Keratinocyte (primary cell): ENCODE data around the gene ZDHHC7. TPM values are rescaled to one million over a fixed set of nuclear protein-coding genes. Genes with fewer than 3 reads are reported as not detected.
A peak's percentile ranks its signal among the peaks of the same experiment; 100 is the strongest.

Source experiments
- DNase-seq: peaks from one replicate; pipeline ENCODE4 v3.0.0-alpha.2; 2011; ENCODE audit warnings: low read depth, missing footprints, low spot score
- FAIRE-seq: peaks from 2 replicates; lab custom pipeline; 2011; peaks lifted over from hg19 to GRCh38; lab: Jason Lieb, UNC
- H2AFZ ChIP-seq: 2 replicates; pipeline ENCODE4 v1.6.0; 2012; ENCODE audit warnings: low read length, control low read depth, inconsistent platforms; ENCODE audit not compliant: control insufficient read depth
- H3K27ac ChIP-seq: 2 replicates; pipeline ENCODE4 v1.5.1; 2011; ENCODE audit warnings: low read length; ENCODE audit not compliant: control insufficient read depth, insufficient read depth
- H3K27me3 ChIP-seq: 3 replicates; pipeline ENCODE4 v1.6.0; 2011; ENCODE audit warnings: low read length; ENCODE audit not compliant: control insufficient read depth, insufficient read depth; ENCODE audit errors: extremely low read depth
- H3K36me3 ChIP-seq, 2 experiments: 2 replicates in 1 of 2; 3 replicates in 1 of 2; pipeline ENCODE4 v1.5.1; 2011; ENCODE audit warnings: low read length in 2 of 2, mild to moderate bottlenecking in 1 of 2; ENCODE audit not compliant: control insufficient read depth in 2 of 2, insufficient read depth in 2 of 2; ENCODE audit errors: extremely low read depth in 1 of 2
- H3K4me1 ChIP-seq: 3 replicates; pipeline ENCODE4 v1.5.1; 2011; ENCODE audit warnings: low read length; ENCODE audit not compliant: control insufficient read depth, insufficient read depth; ENCODE audit errors: extremely low read depth
- H3K4me2 ChIP-seq: 3 replicates; pipeline ENCODE4 v1.6.0; 2011; ENCODE audit warnings: low read depth, low read length; ENCODE audit not compliant: control insufficient read depth, insufficient read depth; ENCODE audit errors: extremely low read depth
- H3K4me3 ChIP-seq, 3 experiments: fragments of 200-600 bp in 1 of 3; sonication (generic) in 1 of 3; 2 replicates in 2 of 3; 3 replicates in 1 of 3; pipeline ENCODE4 v1.5.1; 2011 to 2016; ENCODE audit warnings: low read length in 3 of 3, mild to moderate bottlenecking in 3 of 3, control low read depth in 2 of 3, inconsistent platforms in 1 of 3, low read depth in 1 of 3, mixed read lengths in 1 of 3, mixed run types in 1 of 3, moderate library complexity in 1 of 3; ENCODE audit not compliant: control insufficient read depth in 2 of 3, insufficient read depth in 2 of 3; ENCODE audit errors: extremely low read depth in 1 of 3
- H3K79me2 ChIP-seq: 2 replicates; pipeline ENCODE4 v1.6.0; 2012; ENCODE audit warnings: low read length; ENCODE audit not compliant: control insufficient read depth, insufficient read depth
- H3K9ac ChIP-seq: 3 replicates; pipeline ENCODE4 v1.6.0; 2011; ENCODE audit warnings: low read length; ENCODE audit not compliant: control insufficient read depth, insufficient read depth; ENCODE audit errors: extremely low read depth
- H3K9me1 ChIP-seq: 3 replicates; pipeline ENCODE4 v1.6.0; 2011; ENCODE audit warnings: low read length; ENCODE audit not compliant: control insufficient read depth, insufficient read depth; ENCODE audit errors: extremely low read depth
- H3K9me3 ChIP-seq: 2 replicates; pipeline ENCODE4 v1.5.1; 2012; ENCODE audit warnings: low read depth, low read length; ENCODE audit not compliant: control insufficient read depth
- H4K20me1 ChIP-seq: 3 replicates; pipeline ENCODE4 v1.6.0; 2011; ENCODE audit warnings: low read length; ENCODE audit not compliant: control insufficient read depth, insufficient read depth; ENCODE audit errors: extremely low read depth
- EZH2 ChIP-seq: IDR thresholded peaks from one replicate; pipeline ENCODE4 v1.6.1; 2012; ENCODE audit warnings: inconsistent platforms, mild to moderate bottlenecking, low read length, moderate library complexity
- dilution Hi-C: fragments of 300-500 bp; cut with MboI; formaldehyde crosslinking; loops from one replicate; pipeline ENCODE4 v1.7.0; 2020; ENCODE audit warnings: low sequenced_read_pairs; ENCODE audit not compliant: extremely low pct_ligation_motif_present
- polyA plus RNA-seq, 5 experiments: library from polyadenylated mRNA; depleted of rRNA in 3 of 5; stranded (reverse) in 3 of 5; stranded (forward) in 1 of 5; unstranded in 1 of 5; fragments of >200 nt; gene quantifications; 1 replicate in 1 of 5; 2 replicates in 3 of 5; 3 replicates in 1 of 5; pipeline versions ENCODE4 v1.2.1 to v1.2.3, GENCODE V29; 2011 to 2012; ENCODE audit warnings: missing spikeins in 2 of 5, low read depth in 1 of 5, low replicate concordance in 1 of 5
- TF ChIP-seq, protein P1 (sequence below), 3 experiments: IDR thresholded peaks in 1 of 3; conservative IDR thresholded peaks in 1 of 3; optimal IDR thresholded peaks in 1 of 3; 2 replicates in 2 of 3; 3 replicates in 1 of 3; pipeline versions ENCODE3 to v1.5.1; 2011; ENCODE audit warnings: low read length in 3 of 3, mild to moderate bottlenecking in 3 of 3, moderate library complexity in 2 of 3, control low read depth in 1 of 3, inconsistent platforms in 1 of 3; ENCODE audit not compliant: insufficient read depth in 2 of 3; ENCODE audit errors: extremely low read depth in 1 of 3

The ZDHHC7 gene
- polyA plus RNA-seq, 1 donor (not counting 4 experiments of a cell fraction or from before 2014, with no cell fraction given) = 37.8 TPM

GRCh38 chr16:84988328-84989080 lies 22.8 kb downstream of the ZDHHC7 start:
- H3K27ac ChIP-seq = no peak overlapping the region
- no peak for TF ChIP-seq EZH2
- TF ChIP-seq, protein P1, sequence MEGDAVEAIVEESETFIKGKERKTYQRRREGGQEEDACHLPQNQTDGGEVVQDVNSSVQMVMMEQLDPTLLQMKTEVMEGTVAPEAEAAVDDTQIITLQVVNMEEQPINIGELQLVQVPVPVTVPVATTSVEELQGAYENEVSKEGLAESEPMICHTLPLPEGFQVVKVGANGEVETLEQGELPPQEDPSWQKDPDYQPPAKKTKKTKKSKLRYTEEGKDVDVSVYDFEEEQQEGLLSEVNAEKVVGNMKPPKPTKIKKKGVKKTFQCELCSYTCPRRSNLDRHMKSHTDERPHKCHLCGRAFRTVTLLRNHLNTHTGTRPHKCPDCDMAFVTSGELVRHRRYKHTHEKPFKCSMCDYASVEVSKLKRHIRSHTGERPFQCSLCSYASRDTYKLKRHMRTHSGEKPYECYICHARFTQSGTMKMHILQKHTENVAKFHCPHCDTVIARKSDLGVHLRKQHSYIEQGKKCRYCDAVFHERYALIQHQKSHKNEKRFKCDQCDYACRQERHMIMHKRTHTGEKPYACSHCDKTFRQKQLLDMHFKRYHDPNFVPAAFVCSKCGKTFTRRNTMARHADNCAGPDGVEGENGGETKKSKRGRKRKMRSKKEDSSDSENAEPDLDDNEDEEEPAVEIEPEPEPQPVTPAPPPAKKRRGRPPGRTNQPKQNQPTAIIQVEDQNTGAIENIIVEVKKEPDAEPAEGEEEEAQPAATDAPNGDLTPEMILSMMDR (optimal IDR thresholded peaks at IDR 0.05 in 1 of 3, IDR thresholded peaks at IDR 0.05 in 1 of 3, conservative IDR thresholded peaks at IDR 0.05 in 1 of 3; ENCODE audit: extremely low read depth in 1 of 3, insufficient read depth in 2 of 3, low read length in 3 of 3) = peak in 1 of 3 experiments; percentile 20
- no peak overlapping the region for H3K4me2 ChIP-seq
- no peaks in the 10 kb centered on the region for H3K9me3 ChIP-seq
- peaks cover 11% of the 10 kb centered on the region for H3K4me1 ChIP-seq
- no peak for DNase-seq
- H2AFZ ChIP-seq = no peak overlapping the region
- H3K4me3 ChIP-seq = no peak overlapping the region
- H3K9me1 ChIP-seq = no peaks in the 10 kb centered on the region
- FAIRE-seq = no peak
- no peaks in the 10 kb centered on the region for H3K27me3 ChIP-seq
- peaks cover 7% of the 10 kb centered on the region for H4K20me1 ChIP-seq
- no peak overlapping the region for H3K9ac ChIP-seq
- H3K36me3 ChIP-seq = peaks cover 33 to 42% of the 10 kb centered on the region in 2 experiments
- peaks cover 63% of the 10 kb centered on the region for H3K79me2 ChIP-seq
- dilution Hi-C loops = no loop called here

DNA sequence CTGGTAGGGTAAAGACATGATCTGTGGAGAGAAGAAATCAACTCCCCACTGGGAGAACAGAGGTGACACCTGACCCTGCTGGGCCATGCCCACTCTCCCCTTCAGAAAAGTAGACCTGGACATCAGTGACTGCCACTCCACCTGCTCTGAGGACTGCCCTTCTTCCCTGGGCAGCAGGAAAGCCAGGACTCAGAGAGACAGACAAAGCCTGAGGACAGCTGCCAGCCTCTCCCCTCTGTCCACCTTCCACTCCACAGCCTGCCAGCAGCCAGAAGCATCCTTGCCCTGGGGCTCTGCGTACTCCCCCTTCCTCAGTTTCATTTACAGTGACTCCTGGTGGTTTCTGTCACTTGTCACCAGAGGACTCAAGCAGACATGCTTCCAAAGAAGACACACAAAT lies 24.5 kb downstream of the ZDHHC7 start:
- H3K36me3 ChIP-seq = peaks cover 39 to 42% of the 10 kb centered on the region in 2 experiments
- H3K4me2 ChIP-seq = no peak overlapping the region
- peaks cover 53% of the 10 kb centered on the region for H3K79me2 ChIP-seq
- dilution Hi-C loops = no loop called here
- no peak overlapping the region for H3K9ac ChIP-seq
- H3K9me1 ChIP-seq = no peaks in the 10 kb centered on the region
- H3K9me3 ChIP-seq = no peaks in the 10 kb centered on the region
- H3K27ac ChIP-seq = no peak overlapping the region
- no peak for TF ChIP-seq EZH2
- TF ChIP-seq, protein P1 (optimal IDR thresholded peaks at IDR 0.05 in 1 of 3, IDR thresholded peaks at IDR 0.05 in 1 of 3, conservative IDR thresholded peaks at IDR 0.05 in 1 of 3; ENCODE audit: extremely low read depth in 1 of 3, insufficient read depth in 2 of 3, low read length in 3 of 3) = no peak
- no peaks in the 10 kb centered on the region for H3K27me3 ChIP-seq
- H4K20me1 ChIP-seq = peaks cover 10% of the 10 kb centered on the region
- DNase-seq (no peak), FAIRE-seq (no peak)
- no peak overlapping the region for H2AFZ ChIP-seq
- no peak overlapping the region for H3K4me3 ChIP-seq
- H3K4me1 ChIP-seq = peaks cover 11% of the 10 kb centered on the region
